ENCODE measurements around the gene PTGDS. TPM values are rescaled to one million over a fixed set of nuclear protein-coding genes. Genes with fewer than 3 reads are reported as not detected.

PTGDS gene
- total and polyA plus RNA-seq, 5 donors from 2014 or later: 0.47 to 15.4 TPM; not detected in 3

DNA sequence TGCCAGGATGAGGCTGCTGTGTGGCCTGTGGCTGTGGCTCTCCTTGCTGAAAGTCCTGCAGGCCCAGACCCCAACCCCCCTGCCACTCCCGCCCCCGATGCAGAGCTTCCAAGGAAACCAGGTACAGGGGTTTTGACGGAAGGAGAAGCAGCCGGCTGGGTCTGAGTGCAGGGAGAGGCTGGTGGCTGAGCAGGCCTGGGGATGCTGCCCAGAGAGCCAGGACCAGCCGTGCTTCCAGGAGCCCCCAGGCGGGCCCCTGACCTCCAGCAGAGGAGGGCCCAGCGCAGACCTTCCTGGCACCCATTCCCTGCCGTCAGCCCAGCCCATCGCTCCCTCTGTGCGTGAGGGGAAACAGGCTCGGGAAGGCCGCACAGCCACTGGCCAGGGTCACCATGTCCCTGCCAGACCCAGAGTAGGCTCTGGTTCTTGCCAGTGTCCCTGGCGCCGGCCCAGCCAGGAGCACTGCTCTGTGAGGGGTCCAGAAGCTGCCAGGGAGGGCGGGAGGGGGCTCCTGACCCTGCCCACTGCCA is 24.9 kb upstream of the PTGDS start:
- peaks cover 0 to 12% (median 0%) of the 10 kb centered on the region in 4 donors for H3K4me1 Mint-ChIP-seq
- no peak overlapping the region for H3K27ac ChIP-seq (ENCODE audit: insufficient read depth, low read length, poor library complexity, severe bottlenecking)

GRCh38 chr9:136952876-136953770 is 24.2 kb upstream of the PTGDS start:
- Mint-ChIP-seq H3K4me1 (peaks cover 0 to 11% (median 0%) of the 10 kb centered on the region in 4 donors), H3K36me3 (no peaks in the 10 kb centered on the region), H3K9me3 (peaks cover 0 to 2% (median 0%) of the 10 kb centered on the region in 7 donors), H3K27me3 (peaks cover 4% of the 10 kb centered on the region), H3K27ac (no peak overlapping the region), H3K4me3 (no peak overlapping the region)
- Histone ChIP-seq H3K36me3 (ENCODE audit: control insufficient read depth, insufficient read depth, low read length) (no peaks in the 10 kb centered on the region), H3K27me3 (ENCODE audit: control insufficient read depth, insufficient read depth, low read length) (no peaks in the 10 kb centered on the region), H3K4me3 (ENCODE audit: low read depth, low read length) (no peak overlapping the region), H3K27ac (ENCODE audit: insufficient read depth, low read length, poor library complexity, severe bottlenecking) (no peak overlapping the region), H3K4me1 (ENCODE audit: control insufficient read depth, insufficient read depth, low read length, poor library complexity, severe bottlenecking) (peaks cover 15% of the 10 kb centered on the region), H3K9me3 (ENCODE audit: control insufficient read depth in 2 of 2, low read length in 2 of 2) (no peaks in the 10 kb centered on the region)
- DNase-seq (no peak), ATAC-seq (ENCODE audit: low read depth in 2 of 2) (no peak)

More for the DNA sequence above, 24.9 kb upstream of the PTGDS start:
- ATAC-seq (ENCODE audit: low read depth in 2 of 2) (no peak), DNase-seq (no peak)
- peaks cover 15% of the 10 kb centered on the region for H3K4me1 ChIP-seq (ENCODE audit: control insufficient read depth, insufficient read depth, low read length, poor library complexity, severe bottlenecking)
- no peak overlapping the region for H3K4me3 ChIP-seq (ENCODE audit: low read depth, low read length)
- Mint-ChIP-seq H3K36me3 (no peaks in the 10 kb centered on the region), H3K27ac (no peak overlapping the region), H3K9me3 (peaks cover 0 to 2% (median 0%) of the 10 kb centered on the region in 7 donors), H3K4me3 (no peak overlapping the region), H3K27me3 (peaks cover 4% of the 10 kb centered on the region)
- H3K36me3 ChIP-seq (ENCODE audit: control insufficient read depth, insufficient read depth, low read length): no peaks in the 10 kb centered on the region
- no peaks in the 10 kb centered on the region for H3K27me3 ChIP-seq (ENCODE audit: control insufficient read depth, insufficient read depth, low read length)
- H3K9me3 ChIP-seq (ENCODE audit: control insufficient read depth in 2 of 2, low read length in 2 of 2): no peaks in the 10 kb centered on the region

- no peaks in the 10 kb centered on the region for H3K36me3 ChIP-seq (ENCODE audit: control insufficient read depth, insufficient read depth, low read length)
- no peak overlapping the region for H3K4me3 ChIP-seq (ENCODE audit: low read depth, low read length)
- Mint-ChIP-seq H3K36me3 (no peaks in the 10 kb centered on the region), H3K4me3 (no peak overlapping the region), H3K27me3 (peaks cover 4% of the 10 kb centered on the region), H3K27ac (no peak overlapping the region), H3K9me3 (peaks cover 0 to 2% (median 0%) of the 10 kb centered on the region in 7 donors), H3K4me1 (peaks cover 0 to 9% (median 0%) of the 10 kb centered on the region in 4 donors)
- no peaks in the 10 kb centered on the region for H3K27me3 ChIP-seq (ENCODE audit: control insufficient read depth, insufficient read depth, low read length)
- no peak for ATAC-seq (ENCODE audit: low read depth in 2 of 2)
- H3K4me1 ChIP-seq (ENCODE audit: control insufficient read depth, insufficient read depth, low read length, poor library complexity, severe bottlenecking): peaks cover 16% of the 10 kb centered on the region
- DNase-seq: no peak
- H3K27ac ChIP-seq (ENCODE audit: insufficient read depth, low read length, poor library complexity, severe bottlenecking): no peak overlapping the region
- H3K9me3 ChIP-seq (ENCODE audit: control insufficient read depth in 2 of 2, low read length in 2 of 2): no peaks in the 10 kb centered on the region
Measured at GRCh38 chr9:136953771-136954269, 23.5 kb upstream of the PTGDS start.

DNA sequence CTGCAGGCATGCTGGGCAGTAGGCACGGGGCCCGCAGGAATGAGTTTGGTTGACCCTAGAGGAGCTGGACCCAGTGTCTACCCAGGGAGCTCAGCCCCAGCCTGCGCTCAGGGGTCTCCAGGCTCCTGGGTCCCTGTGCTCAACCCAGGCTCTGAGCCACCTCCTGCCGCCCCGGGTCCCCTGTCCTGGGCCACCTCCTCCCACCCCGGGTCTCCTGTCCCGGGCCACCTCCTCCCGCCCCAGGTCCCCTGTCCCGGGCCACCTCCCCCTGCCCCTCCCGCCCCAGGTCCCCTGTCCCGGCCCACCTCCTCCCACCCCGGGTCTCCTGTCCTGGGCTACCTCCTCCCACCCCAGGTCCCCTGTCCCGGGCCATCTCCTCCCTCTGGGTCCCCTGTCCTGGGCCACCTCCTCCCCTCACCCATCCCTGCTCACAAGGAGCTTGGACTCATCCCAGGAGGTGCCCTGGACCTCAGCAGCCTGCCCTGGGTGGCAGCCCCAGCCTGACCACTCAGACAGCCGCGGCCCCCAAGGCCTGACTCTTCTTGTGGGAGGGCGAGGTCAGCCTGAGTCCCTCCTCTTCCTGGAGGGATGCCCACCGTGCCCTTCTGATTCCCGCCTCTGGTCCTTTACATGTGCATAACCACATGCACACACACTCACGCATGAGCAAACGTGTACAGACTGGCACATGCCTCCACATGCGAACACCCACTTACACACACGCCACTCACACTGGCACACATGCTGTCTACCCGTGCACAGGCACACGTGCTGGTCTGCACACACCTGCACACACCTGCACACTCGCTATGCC is 22.8 kb upstream of the PTGDS start:
- H3K27me3 ChIP-seq (ENCODE audit: control insufficient read depth, insufficient read depth, low read length): no peaks in the 10 kb centered on the region
- H3K27ac ChIP-seq (ENCODE audit: insufficient read depth, low read length, poor library complexity, severe bottlenecking): no peak overlapping the region
- H3K9me3 ChIP-seq (ENCODE audit: control insufficient read depth in 2 of 2, low read length in 2 of 2): no peaks in the 10 kb centered on the region
- Mint-ChIP-seq H3K27me3 (peaks cover 4% of the 10 kb centered on the region), H3K27ac (no peak overlapping the region), H3K4me1 (peaks cover 0 to 6% (median 0%) of the 10 kb centered on the region in 4 donors), H3K9me3 (peaks cover 0 to 2% (median 0%) of the 10 kb centered on the region in 7 donors), H3K36me3 (no peaks in the 10 kb centered on the region), H3K4me3 (peak overlapping the region in 1 of 4 donors; percentile 75)
- H3K36me3 ChIP-seq (ENCODE audit: control insufficient read depth, insufficient read depth, low read length): no peaks in the 10 kb centered on the region
- H3K4me3 ChIP-seq (ENCODE audit: low read depth, low read length): no peak overlapping the region
- peaks cover 16% of the 10 kb centered on the region for H3K4me1 ChIP-seq (ENCODE audit: control insufficient read depth, insufficient read depth, low read length, poor library complexity, severe bottlenecking)
- DNase-seq (no peak), ATAC-seq (ENCODE audit: low read depth in 2 of 2) (no peak)

GRCh38 chr9:136955202-136955942 is 21.9 kb upstream of the PTGDS start:
- Mint-ChIP-seq H3K27me3 (peaks cover 4% of the 10 kb centered on the region), H3K9me3 (peaks cover 0 to 2% (median 0%) of the 10 kb centered on the region in 7 donors), H3K36me3 (no peaks in the 10 kb centered on the region), H3K4me3 (peak overlapping the region in 1 of 4 donors; percentile 88), H3K27ac (no peak overlapping the region), H3K4me1 (peaks cover 0 to 5% (median 0%) of the 10 kb centered on the region in 4 donors)
- Histone ChIP-seq H3K36me3 (ENCODE audit: control insufficient read depth, insufficient read depth, low read length) (no peaks in the 10 kb centered on the region), H3K4me1 (ENCODE audit: control insufficient read depth, insufficient read depth, low read length, poor library complexity, severe bottlenecking) (peaks cover 19% of the 10 kb centered on the region), H3K27me3 (ENCODE audit: control insufficient read depth, insufficient read depth, low read length) (no peaks in the 10 kb centered on the region), H3K27ac (ENCODE audit: insufficient read depth, low read length, poor library complexity, severe bottlenecking) (no peak overlapping the region), H3K9me3 (ENCODE audit: control insufficient read depth in 2 of 2, low read length in 2 of 2) (no peaks in the 10 kb centered on the region), H3K4me3 (ENCODE audit: low read depth, low read length) (no peak overlapping the region)
- DNase-seq (no peak), ATAC-seq (ENCODE audit: low read depth in 2 of 2) (no peak)

DNA sequence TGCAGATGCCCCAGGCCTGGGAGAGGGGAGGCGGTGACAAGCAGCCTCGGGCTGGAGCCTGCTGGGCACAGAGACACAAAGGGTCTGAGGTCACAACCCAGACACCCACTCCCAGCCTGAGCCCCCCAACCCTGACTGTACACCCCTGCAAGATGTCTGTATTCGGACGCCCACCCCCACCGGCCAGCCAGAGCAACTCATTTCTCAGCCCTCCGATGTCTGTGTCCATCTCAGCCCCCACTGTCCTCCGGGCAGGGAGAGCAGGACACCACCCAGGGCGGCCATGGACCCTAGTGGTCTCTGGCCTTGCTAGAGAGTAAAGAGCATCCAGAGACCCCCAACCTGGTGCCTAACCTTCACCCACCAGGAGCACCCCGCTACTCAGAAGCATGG is 21.4 kb upstream of the PTGDS start:
- Mint-ChIP-seq H3K36me3 (no peaks in the 10 kb centered on the region), H3K27me3 (peaks cover 4% of the 10 kb centered on the region), H3K4me1 (peaks cover 0 to 5% (median 0%) of the 10 kb centered on the region in 4 donors), H3K27ac (no peak overlapping the region), H3K4me3 (no peak overlapping the region), H3K9me3 (peaks cover 0 to 2% (median 0%) of the 10 kb centered on the region in 7 donors)
- Histone ChIP-seq H3K9me3 (ENCODE audit: control insufficient read depth in 2 of 2, low read length in 2 of 2) (no peaks in the 10 kb centered on the region), H3K27ac (ENCODE audit: insufficient read depth, low read length, poor library complexity, severe bottlenecking) (no peak overlapping the region), H3K4me1 (ENCODE audit: control insufficient read depth, insufficient read depth, low read length, poor library complexity, severe bottlenecking) (peaks cover 18% of the 10 kb centered on the region), H3K36me3 (ENCODE audit: control insufficient read depth, insufficient read depth, low read length) (no peaks in the 10 kb centered on the region), H3K27me3 (ENCODE audit: control insufficient read depth, insufficient read depth, low read length) (no peaks in the 10 kb centered on the region), H3K4me3 (ENCODE audit: low read depth, low read length) (no peak overlapping the region)
- DNase-seq: no peak
- no peak for ATAC-seq (ENCODE audit: low read depth in 2 of 2)

- Mint-ChIP-seq H3K27me3 (peaks cover 4% of the 10 kb centered on the region), H3K36me3 (no peaks in the 10 kb centered on the region), H3K4me1 (peaks cover 0 to 5% (median 0%) of the 10 kb centered on the region in 4 donors), H3K27ac (no peak overlapping the region), H3K4me3 (no peak overlapping the region), H3K9me3 (peaks cover 0 to 2% (median 0%) of the 10 kb centered on the region in 7 donors)
- Histone ChIP-seq H3K9me3 (ENCODE audit: control insufficient read depth in 2 of 2, low read length in 2 of 2) (no peaks in the 10 kb centered on the region), H3K27me3 (ENCODE audit: control insufficient read depth, insufficient read depth, low read length) (no peaks in the 10 kb centered on the region), H3K36me3 (ENCODE audit: control insufficient read depth, insufficient read depth, low read length) (no peaks in the 10 kb centered on the region), H3K4me1 (ENCODE audit: control insufficient read depth, insufficient read depth, low read length, poor library complexity, severe bottlenecking) (peaks cover 25% of the 10 kb centered on the region), H3K27ac (ENCODE audit: insufficient read depth, low read length, poor library complexity, severe bottlenecking) (no peak overlapping the region), H3K4me3 (ENCODE audit: low read depth, low read length) (no peak overlapping the region)
- DNase-seq (no peak), ATAC-seq (ENCODE audit: low read depth in 2 of 2) (no peak)
Measured at GRCh38 chr9:136956604-136957003, 20.7 kb upstream of the PTGDS start.
